Stimulated activated CD4-positive, alpha-beta T cell treated with anti-CD3 and anti-CD28 coated beads, Interleukin-1b, Interleukin-23, amount 100 ng/mL, for 4 hours (primary cell): ENCODE data around the gene PHLPP1.

Source experiments
- DNase-seq, 2 donors: peaks; one replicate each; pipeline ENCODE4 v3.0.0-alpha.2; 2020; ENCODE audit warnings: low read depth in 2 of 2

Gene PHLPP1

GRCh38 chr18:62772860-62773584 is 57.7 kb downstream of the PHLPP1 start:
- DNase-seq = no peak

- DNase-seq = no peak
Observed at GRCh38 chr18:62773691-62774090, 58.4 kb downstream of the PHLPP1 start.

GRCh38 chr18:62776024-62776570 is 60.8 kb downstream of the PHLPP1 start:
- DNase-seq = no peak

GRCh38 chr18:62777814-62778213 is 62.5 kb downstream of the PHLPP1 start:
- no peak for DNase-seq

- no peak for DNase-seq
Observed at GRCh38 chr18:62778976-62779869, 63.9 kb downstream of the PHLPP1 start.

GRCh38 chr18:62781262-62781661 is 65.9 kb downstream of the PHLPP1 start:
- no peak for DNase-seq

- no peak for DNase-seq
Observed at GRCh38 chr18:62781893-62782292, 66.6 kb downstream of the PHLPP1 start.

GRCh38 chr18:62784338-62784965 is 69.1 kb downstream of the PHLPP1 start:
- no peak for DNase-seq

- DNase-seq = no peak
Observed at GRCh38 chr18:62784966-62785413, 69.6 kb downstream of the PHLPP1 start.

- no peak for DNase-seq
Observed at GRCh38 chr18:62786689-62787088, 71.3 kb downstream of the PHLPP1 start.

GRCh38 chr18:62788111-62788510 is 72.8 kb downstream of the PHLPP1 start:
- DNase-seq = no peak

- DNase-seq = no peak
Observed at GRCh38 chr18:62788876-62789275, 73.5 kb downstream of the PHLPP1 start.

- no peak for DNase-seq
Observed at GRCh38 chr18:62790871-62791772, 75.8 kb downstream of the PHLPP1 start.

- DNase-seq = no peak
Observed at GRCh38 chr18:62792016-62792415, 76.7 kb downstream of the PHLPP1 start.

- DNase-seq = no peak
Observed at GRCh38 chr18:62795813-62796212, 80.5 kb downstream of the PHLPP1 start.

GRCh38 chr18:62796216-62796621 is 80.9 kb downstream of the PHLPP1 start:
- no peak for DNase-seq

GRCh38 chr18:62797329-62797728 is 82.0 kb downstream of the PHLPP1 start:
- no peak for DNase-seq

GRCh38 chr18:62799977-62800376 is 84.6 kb downstream of the PHLPP1 start:
- DNase-seq = no peak

GRCh38 chr18:62802523-62802922 is 87.2 kb downstream of the PHLPP1 start:
- DNase-seq = no peak

GRCh38 chr18:62807396-62807795 is 92.1 kb downstream of the PHLPP1 start:
- no peak for DNase-seq

- DNase-seq = no peak
Observed at GRCh38 chr18:62808123-62808522, 92.8 kb downstream of the PHLPP1 start.
